KG1 (cell line): Measurements from ENCODE around the gene LIMS3.
"Not testable (repeated sequence)": the region's sequence is repeated elsewhere in the genome, so short reads cannot be mapped to it uniquely, and the experiment has no call there.

Experiments
- DNase-seq: peaks from one replicate; lab custom pipeline; 2025; lab: John Stamatoyannopoulos, UW

The LIMS3 gene, protein sequence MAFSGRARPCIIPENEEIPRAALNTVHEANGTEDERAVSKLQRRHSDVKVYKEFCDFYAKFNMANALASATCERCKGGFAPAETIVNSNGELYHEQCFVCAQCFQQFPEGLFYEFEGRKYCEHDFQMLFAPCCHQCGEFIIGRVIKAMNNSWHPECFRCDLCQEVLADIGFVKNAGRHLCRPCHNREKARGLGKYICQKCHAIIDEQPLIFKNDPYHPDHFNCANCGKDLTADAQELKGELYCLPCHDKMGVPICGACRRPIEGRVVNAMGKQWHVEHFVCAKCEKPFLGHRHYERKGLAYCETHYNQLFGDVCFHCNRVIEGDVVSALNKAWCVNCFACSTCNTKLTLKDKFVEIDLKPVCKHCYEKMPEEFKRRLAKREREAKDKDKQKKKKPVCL

DNA sequence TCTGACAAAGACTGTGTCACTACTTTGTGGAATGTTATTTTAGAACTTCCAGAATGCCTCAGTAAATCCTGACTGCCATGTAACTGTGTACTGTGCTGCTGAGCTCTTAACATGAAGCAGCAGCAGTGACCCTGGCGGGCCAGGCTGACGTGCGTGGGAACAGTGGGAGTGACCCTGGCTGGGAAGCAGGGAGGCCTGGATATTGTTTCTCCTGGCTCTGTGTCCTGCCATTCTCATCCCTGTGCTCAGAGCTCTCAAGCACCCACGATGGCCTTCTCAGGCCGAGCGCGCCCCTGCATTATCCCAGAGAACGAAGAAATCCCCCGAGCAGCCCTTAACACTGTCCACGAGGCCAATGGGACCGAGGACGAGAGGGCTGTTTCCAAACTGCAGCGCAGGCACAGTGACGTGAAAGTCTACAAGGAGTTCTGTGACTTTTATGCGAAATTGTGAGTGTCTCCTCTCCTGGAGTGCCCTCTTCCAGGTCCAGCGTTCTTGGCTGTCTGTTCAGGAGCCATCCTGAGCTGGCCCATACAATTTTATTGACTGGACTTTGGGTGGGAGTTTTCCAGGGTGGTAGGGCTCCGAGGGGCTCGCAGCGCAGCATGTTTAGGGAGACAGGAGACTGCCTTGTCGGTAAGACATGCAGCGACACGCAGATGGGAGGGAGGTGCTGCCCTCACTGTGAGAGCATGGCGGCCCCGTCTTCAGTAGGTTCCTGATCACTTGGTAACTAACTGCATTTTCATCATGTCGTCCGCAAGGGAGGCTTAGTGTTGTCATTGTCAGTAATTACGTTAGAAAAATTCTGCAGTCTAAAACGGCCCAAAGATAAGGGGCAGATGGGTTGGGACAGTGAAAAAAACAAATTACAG is at the start of gene LIMS3:
Gene LIMS3, plus strand, starts transcription at position 227 of the 875 bp plus-strand sequence. Its CDS starts 41 bp downstream, at position 268.
- not testable (repeated sequence) for DNase-seq

DNA sequence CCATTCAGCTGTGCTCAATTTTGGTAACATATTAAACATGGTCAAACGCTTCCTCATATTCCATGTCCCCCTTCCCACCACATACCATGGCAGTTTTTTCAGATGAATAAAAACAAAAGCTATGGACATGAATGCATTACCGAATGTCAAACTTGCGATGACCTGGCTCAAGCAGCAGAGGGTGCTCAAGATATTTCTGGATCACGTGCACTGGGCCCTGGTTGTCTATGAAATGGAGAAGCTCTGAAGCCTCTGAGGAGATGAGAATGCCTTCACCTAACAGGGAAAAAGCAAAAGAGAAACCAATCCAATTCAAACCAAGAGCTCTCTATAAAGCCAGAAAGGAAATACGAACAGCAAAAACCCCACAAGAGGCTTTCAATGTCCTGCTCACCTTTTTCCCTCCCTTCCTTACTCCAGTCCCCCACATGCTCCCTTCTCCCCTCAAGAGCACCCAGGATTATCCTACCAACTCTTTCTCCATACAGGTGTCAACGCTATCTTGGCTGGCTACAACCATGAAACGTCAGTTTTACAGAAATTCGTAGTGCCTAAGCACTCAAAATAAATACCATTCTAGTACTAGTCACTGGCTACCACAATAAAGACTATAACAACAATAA is 27.2 kb upstream of the LIMS3 start:
- not testable (repeated sequence) for DNase-seq

DNA sequence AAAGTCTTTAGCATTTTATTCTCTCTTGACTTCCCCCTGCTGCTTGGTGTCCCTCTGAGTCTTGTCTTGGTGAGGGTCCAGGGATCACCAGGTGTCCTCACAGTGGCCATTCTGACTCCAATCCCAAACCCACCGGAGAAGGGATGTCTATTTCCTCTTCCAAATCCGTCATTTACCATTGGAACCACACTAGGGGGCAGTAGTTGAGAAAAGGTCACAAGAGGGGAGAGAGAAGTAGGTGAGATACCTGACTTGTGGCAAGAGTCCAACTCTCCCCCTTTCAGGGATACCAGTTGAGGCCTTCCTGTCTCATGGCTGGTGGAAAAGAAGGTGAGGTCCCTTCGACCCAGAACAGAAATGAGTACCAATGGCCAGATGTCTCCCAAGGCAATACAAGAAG is 21.9 kb upstream of the LIMS3 start:
- not testable (repeated sequence) for DNase-seq

DNA sequence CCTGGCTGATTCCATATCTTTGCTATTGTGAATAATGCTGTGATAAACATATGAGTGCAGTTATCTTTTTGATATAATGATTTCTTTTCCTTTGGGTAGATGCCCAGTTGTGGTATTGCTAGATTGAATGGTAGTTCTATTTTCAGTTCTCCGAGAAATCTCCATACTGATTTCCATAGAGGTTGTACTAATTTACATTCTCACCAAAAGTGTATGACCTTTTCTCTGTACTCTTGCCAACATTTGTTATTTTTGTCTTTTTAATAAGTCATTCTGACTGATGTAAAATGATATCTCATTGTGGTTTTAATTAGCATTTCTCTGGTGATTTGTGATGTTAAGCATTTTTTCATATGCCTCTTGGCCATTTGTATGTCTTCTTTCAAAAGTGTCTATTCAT is 16.4 kb upstream of the LIMS3 start:
- not testable (repeated sequence) for DNase-seq

DNA sequence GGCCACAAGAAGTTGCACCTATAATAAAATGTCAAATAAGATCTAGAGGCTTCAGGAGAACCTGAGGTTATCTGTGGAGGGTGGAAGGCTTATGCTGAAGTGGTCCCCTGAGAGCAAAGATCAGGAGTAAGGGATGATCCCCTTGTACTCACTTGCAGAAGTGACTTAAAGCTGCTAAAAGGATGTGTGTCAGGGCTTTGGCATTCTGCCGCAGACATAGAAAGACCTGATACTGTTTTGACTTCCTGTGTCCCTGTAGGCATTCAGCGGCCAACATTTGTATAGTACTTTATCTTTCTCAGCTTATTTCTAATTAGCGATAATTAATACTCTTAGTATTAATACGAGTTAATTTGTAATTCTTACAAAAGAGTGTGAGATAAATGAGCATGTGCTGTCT is 10.1 kb upstream of the LIMS3 start:
- DNase-seq = not testable (repeated sequence)

DNA sequence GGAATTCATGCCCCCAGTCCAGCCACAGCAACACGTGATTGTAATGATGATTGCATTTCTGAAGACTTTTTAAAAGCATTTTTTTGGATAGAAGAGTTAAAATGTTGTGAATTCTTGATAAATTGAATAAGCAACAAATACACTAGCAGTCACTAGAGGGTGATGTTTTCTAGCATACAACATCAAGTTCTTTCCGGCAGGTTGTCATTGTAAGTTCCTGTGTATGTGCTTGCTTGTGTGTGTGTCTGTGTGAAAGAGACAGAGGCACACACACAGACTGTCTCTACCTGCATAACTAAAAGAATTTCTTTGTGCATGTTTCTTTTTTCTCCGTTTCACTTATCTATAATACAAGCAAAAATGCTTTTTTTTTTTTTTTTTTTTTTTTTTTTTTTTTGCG is 8.6 kb upstream of the LIMS3 start:
- not testable (repeated sequence) for DNase-seq

DNA sequence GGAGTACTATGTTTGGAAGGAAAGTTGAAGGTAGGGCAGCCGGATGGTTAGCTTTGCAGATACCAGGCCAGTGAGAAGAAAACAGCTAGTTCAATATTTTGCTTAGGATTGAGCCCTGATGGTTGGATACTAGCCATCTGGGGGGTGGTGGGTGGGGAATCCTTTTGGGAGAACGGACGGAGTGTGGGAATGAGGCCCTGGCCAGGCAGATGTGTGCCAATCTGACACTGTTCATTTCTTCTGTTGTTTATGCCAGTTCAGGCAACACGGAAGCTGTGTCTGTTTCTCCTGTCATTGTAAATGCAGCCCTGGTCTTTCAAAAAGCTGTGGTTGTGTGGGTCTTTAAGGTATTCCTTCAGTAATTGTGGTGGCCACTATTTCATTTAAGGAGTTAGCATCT is 7.5 kb upstream of the LIMS3 start:
- DNase-seq = not testable (repeated sequence)

DNA sequence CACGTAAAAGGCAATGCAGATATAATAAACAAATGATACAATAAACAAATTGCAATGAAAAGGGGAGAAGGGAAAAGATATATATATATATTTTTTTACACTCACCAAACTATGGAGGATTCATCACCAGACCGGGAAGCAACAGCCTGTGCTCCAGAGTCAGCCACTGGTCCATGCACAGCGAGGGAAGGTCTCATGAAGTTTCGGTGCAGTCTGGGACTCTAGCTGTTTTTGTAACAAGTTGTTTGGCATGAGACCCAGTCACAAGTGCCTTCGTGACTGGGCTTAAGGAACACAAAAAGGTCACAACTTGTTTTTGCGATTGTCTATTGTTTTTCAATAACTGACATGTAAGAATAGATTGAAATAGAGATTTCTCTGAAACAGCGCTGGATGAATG is 4.8 kb upstream of the LIMS3 start:
- not testable (repeated sequence) for DNase-seq

DNA sequence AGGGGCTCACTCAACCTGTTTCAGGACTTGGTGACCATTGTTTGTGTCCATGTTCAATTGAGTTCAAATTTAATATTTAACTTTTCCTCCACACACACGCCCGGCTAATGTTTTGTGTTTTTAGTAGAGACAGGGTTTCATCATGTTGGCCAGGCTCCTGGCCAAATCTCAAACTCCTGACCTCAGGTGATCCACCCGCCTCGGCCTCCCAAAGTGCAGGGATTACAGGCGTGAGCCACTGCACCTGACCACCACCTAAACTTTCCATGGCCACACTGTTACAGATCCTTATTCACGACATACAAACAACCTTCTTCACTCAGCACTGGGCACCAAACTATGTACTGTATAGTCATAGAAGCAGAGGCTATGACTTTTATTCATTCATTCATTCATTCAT is 4.3 kb upstream of the LIMS3 start:
- not testable (repeated sequence) for DNase-seq

DNA sequence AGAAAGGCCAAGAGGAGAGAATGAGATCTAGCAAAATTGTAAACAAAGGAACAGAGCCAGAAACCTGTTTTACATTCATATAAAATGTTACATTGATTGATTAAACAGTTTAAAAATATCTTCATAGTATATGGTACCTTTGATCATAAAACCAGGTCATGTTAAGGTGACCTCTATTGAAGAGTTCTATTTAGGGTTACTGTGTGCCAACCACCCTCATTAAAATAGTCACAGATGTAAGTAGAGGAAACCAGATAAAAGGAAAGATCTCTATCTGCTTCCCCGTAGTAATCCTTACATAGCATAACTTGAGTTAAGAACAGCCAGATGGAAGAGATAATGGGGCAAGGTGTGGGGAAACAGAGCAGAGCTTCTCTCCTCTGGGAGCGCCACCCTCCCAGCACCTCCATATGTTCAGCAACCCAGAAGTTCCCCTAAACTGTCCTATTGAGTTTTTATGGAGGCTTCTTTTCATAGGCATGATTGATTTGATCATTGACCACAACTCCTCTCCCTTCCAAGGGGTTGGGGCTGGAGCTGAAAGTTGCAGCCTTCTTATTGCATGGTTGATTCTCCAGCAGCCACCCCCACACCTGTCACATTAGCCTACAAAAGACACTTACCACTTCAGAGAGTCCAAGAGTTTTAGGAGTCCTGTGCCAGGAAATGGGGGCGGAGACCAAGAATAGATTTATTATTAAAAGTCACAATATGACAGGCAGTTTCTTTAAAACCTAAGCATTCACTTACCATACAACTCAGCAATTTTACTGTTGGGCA is 3.2 kb upstream of the LIMS3 start:
- not testable (repeated sequence) for DNase-seq

DNA sequence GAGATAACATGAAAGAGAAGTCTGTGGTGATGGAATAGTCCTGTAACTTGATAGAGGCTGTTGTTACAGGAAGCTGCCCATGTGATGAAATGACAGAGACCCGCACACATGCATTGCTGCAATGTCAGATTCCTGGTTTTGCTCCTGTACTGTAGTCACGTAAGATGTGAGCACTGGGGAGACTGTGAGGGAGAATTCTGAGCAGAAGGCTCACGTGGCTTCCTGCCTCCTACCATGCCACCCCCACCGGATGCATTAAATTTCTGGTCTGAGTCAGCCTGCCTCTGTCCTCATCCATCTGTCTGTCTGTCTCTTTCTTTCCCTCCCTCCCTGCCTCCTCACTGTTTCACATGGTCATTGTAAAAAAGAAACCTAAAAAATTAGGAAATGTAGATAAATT is 2.3 kb upstream of the LIMS3 start:
- not testable (repeated sequence) for DNase-seq

DNA sequence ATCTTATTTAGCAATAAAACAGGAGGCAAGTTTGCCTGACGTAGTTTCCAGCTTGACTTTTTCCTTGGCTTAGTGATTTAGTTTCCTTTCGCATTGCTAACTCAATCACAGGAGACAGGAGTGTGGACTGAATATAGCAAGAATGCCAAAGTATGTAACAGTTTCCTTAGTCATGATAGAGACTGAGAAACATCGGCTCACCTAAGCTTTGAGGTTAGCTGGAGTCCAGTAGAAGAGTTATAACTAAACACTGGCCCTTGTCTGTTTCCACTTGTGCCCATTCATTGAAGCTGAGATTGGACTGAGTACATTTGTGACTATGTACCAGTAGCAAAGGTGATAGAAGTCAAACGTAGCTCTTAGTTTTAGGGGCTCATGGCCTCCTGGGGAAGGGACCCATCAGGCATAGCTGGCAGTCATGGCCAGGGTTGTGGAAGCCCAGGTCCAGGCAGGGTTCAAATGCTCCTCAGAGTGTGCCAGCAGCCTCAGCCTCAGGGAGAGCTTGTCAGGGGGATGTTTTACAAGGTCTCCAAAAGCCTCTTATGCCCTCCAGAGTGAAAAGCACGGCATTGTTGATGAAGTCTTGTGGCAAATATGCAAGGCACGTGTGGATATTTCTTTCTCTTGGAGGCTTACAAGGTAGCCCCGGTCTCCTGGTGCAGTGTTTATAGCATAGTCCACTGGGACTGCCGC is 573 bp upstream of the LIMS3 start:
- DNase-seq = not testable (repeated sequence)

DNA sequence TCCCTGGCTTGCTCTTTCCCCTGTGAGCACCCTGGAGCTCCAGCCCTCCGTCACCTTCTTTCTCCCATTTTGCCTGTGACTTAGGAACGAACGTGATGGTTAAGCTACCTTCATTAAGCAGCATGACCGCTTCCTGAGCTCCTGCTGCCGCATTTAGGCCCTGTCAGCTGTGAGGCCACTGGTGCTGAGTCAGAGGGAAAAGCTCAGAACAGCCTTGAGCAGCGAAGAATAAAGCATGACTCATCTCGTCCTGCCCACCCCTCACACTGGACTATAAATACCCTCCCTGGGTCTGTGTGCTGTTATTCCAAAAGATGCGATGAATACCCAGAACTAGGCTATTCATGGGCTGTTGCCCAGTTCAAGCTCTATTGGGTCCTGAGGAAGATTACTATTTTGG is 7.3 kb downstream of the LIMS3 start:
- not testable (repeated sequence) for DNase-seq

DNA sequence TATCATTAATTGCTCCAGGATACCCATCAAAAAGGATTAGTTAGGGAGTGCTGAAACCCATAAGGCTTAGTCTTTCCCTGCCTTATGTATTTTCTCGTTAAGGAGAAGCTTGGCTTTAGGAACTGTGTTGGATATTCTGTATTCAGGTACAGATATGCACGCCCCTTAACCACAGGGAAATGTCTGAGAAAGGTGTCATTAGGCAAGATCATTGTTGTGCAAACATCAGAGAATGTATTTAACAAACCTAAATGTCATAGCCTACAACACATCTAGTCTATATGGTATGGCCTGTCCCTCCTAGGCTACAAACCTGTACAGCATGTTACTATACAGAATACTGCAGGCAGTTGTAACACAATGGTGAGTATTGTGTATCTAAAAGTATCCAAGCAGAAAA is 10.1 kb downstream of the LIMS3 start:
- not testable (repeated sequence) for DNase-seq

DNA sequence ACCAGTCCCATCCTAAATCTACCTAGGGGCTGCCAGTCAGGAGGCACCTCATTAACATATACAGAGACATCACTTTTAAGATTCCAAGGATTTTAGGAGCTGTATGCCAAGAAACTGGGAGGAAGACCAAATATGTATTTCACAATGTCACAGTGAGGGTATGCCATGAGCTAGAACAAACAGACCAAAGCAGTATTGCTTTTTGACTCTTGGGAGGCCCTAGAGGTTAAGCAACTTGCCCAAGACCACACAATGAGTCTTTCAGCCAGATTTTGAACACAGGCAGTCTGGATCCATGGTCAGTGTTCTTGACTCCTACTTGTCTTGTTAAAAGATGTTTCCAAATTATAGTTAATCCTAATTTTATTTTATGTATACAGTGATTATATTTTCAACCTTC is 12.3 kb downstream of the LIMS3 start:
- DNase-seq = not testable (repeated sequence)

DNA sequence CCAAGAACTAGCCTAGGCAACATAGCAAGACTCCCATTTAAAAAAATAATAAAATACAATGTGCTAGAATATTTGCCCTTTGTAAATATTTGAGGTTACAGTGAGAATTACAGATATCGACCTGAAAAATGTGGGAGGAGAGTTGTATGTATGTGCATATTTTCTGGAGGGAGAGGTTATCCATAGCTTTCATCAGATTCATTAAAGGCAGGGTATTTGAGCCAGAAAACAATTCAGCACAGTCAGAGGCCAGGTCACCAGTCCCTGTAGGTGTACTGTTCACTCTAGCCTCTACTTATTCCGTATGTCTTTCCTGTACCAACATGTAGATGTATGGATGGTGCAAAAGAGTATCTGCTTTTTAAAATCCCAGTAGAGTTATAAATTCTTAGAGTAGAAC is 15.4 kb downstream of the LIMS3 start:
- not testable (repeated sequence) for DNase-seq

DNA sequence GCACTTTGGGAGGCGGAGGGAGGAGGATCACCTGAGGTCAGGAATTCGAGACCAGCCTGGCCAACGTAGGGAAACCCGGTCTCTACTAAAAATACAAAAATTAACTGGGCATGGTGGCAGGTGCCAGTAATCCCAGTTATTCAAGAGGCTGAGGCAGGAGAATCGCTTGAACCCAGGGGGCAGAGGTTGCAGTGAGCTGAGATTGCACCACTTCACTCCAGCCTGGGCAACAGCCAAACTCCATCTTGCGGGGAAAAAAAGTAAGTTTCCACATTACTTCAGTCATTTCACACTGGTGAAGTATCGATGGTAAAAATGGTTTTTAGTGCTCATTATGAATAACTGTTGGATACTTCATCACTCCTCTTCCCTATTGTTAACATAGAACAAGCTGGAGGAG is 16.1 kb downstream of the LIMS3 start:
- DNase-seq = not testable (repeated sequence)

DNA sequence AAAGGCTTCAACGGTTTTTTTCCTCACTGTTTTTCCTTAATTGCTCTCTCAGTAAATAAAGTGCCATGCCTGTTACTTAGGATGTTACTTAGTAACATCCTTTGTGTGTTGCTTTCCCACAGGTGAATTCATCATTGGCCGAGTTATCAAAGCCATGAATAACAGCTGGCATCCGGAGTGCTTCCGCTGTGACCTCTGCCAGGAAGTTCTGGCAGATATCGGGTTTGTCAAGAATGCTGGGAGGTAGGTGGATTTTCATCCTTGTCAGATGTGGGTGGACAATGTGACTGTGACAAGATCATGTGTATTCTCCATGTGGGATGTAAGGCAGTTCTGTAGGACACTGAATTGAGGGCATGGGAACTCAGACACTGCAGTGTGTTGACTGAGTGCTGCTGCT is 17.3 kb downstream of the LIMS3 start:
- DNase-seq = not testable (repeated sequence)

DNA sequence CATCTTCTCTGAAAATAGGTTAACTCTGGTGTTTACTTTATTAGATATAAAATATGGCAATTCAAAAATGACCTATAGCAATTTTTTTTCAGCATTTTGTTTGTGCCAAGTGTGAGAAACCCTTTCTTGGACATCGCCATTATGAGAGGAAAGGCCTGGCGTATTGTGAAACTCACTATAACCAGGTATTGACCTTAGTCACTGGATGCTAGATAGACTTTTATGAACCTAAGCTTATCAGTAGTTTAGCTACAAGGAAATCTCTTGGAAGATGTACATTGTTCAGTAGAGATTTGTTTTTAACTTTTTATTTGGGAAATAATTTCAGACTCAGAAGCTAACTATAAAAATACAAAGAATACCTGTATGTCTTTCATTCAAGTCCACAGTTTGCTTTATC is 21.7 kb downstream of the LIMS3 start:
- DNase-seq = not testable (repeated sequence)

DNA sequence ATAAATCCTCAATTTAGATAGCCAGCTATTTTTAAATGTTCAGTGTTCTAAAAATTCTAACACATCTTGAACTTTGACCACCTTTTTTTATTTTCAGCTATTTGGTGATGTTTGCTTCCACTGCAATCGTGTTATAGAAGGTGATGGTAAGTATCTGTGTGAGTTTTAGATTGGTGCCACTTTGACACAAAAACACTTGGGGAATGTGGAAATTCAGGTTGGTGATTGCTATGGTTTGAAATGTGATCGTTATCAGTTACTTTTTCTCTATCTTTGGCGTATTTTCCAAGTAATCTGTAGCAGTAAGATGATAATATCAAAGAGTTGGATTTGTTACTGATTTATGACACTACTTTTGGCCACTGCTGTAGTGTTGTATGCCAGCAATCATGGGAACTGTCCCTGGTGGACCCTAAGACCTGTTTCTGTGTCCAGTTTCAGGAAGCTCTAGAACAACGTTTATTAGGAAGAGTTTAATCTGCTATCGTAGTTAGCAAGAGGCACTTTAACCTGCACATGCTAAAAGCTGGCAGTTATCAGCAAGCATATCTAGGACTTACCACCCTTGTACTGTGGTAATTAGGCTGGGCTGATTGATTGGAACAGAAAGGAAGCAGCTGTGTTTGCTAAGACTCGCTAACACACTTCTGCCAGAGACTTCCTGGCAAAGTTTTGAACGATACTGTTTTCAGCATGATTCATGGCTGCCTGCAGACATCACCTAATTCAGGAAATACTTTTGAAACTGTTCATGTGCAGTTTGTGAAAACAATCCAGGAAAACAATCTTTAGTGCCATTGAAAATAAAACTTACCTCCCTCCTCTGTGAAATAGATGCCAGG is 23.3 kb downstream of the LIMS3 start:
- DNase-seq = not testable (repeated sequence)
